K562 (cell line): ENCODE measurements around the gene SNCB. TPM values are rescaled to one million over a fixed set of nuclear protein-coding genes. Genes with fewer than 3 reads are reported as not detected.

Source experiments
- CAMTA2 ChIP-seq: fragments of 250-450 bp; sonication (Bioruptor Pico); conservative IDR thresholded peaks from 2 replicates; pipeline ENCODE4 v1.5.1; 2022
- CBX1 ChIP-seq: sonication (generic); IDR thresholded peaks from 2 replicates; pipeline ENCODE4 v1.6.1; 2016; ENCODE audit warnings: antibody characterized with exemption, low read depth, mild to moderate bottlenecking
- CEBPB ChIP-seq: fragments of 450-650 bp; IDR thresholded peaks from 2 replicates; pipeline ENCODE4 v1.6.1; 2016; ENCODE audit warnings: missing genetic modification characterization, missing compliant biosample characterization
- CHD4 ChIP-seq: fragments of 200-600 bp; sonication (generic); IDR thresholded peaks from 3 replicates; pipeline ENCODE4 v1.6.1; 2012; ENCODE audit warnings: low read depth, mild to moderate bottlenecking, mixed read lengths, low read length, inconsistent platforms; ENCODE audit not compliant: insufficient read depth, insufficient replicate concordance, poor library complexity, severe bottlenecking
- HEY1 ChIP-seq: fragments of 250-450 bp; sonication (Bioruptor Pico); IDR thresholded peaks from 2 replicates; pipeline ENCODE4 v1.5.0; 2020; ENCODE audit warnings: mild to moderate bottlenecking, moderate library complexity, borderline replicate concordance
- HNRNPLL ChIP-seq: fragments of 200-400 bp; formaldehyde crosslinking; IDR thresholded peaks from 2 replicates; pipeline ENCODE4 v1.6.1; 2017; ENCODE audit warnings: low read length, low read depth, mild to moderate bottlenecking; ENCODE audit not compliant: poor library complexity, severe bottlenecking
- IRF1 ChIP-seq: sonication (generic); formaldehyde crosslinking; IDR thresholded peaks from 2 replicates; pipeline ENCODE4 v1.8.0; 2022; ENCODE audit warnings: missing genetic modification reagents, mild to moderate bottlenecking, borderline replicate concordance
- KLF1 ChIP-seq: fragments of 450-650 bp; IDR thresholded peaks from 2 replicates; pipeline ENCODE4 v1.6.1; 2016; ENCODE audit warnings: missing genetic modification characterization, missing compliant biosample characterization
- MCM7 ChIP-seq, 2 experiments: fragments of 450-650 bp; IDR thresholded peaks; 2 replicates each; pipeline ENCODE4 v1.6.1; 2016 to 2018
- MEIS2 ChIP-seq: fragments of 450-650 bp; IDR thresholded peaks from 2 replicates; pipeline ENCODE4 v1.6.1; 2014; ENCODE audit warnings: mild to moderate bottlenecking; ENCODE audit not compliant: partially characterized antibody
- NR3C1 ChIP-seq: sonication (generic); formaldehyde crosslinking; IDR thresholded peaks from 2 replicates; pipeline ENCODE4 v1.8.1; 2022; ENCODE audit warnings: missing genetic modification reagents
- PHF21A ChIP-seq: fragments of 450-650 bp; IDR thresholded peaks from 2 replicates; pipeline ENCODE4 v1.6.1; 2017; ENCODE audit warnings: low read depth, borderline replicate concordance
- RFX1 ChIP-seq: fragments of 450-650 bp; IDR thresholded peaks from 2 replicates; pipeline ENCODE4 v1.6.1; 2016; ENCODE audit warnings: mild to moderate bottlenecking, moderate library complexity
- SMAD1 ChIP-seq: fragments of 150-350 bp; IDR thresholded peaks from 2 replicates; pipeline ENCODE4 v1.6.1; 2014; ENCODE audit warnings: low read length, low read depth; ENCODE audit not compliant: partially characterized antibody
- SP2 ChIP-seq: IDR thresholded peaks from 2 replicates; pipeline ENCODE4 v1.6.1; 2011; ENCODE audit warnings: mild to moderate bottlenecking, low read depth, low read length, moderate library complexity; ENCODE audit not compliant: poor library complexity, severe bottlenecking; ENCODE audit errors: extremely low read depth
- TCF7 ChIP-seq: sonication (generic); IDR thresholded peaks from 2 replicates; pipeline ENCODE4 v1.6.1; 2016; ENCODE audit warnings: antibody characterized with exemption, borderline replicate concordance
- TEAD4 ChIP-seq, 2 experiments: sonication (generic) in 1 of 2; formaldehyde crosslinking in 1 of 2; IDR thresholded peaks; 2 replicates each; pipeline versions ENCODE4 v1.6.1 to v1.8.0; 2012 to 2022; ENCODE audit warnings: borderline replicate concordance in 1 of 2, inconsistent platforms in 1 of 2, low read length in 1 of 2, mild to moderate bottlenecking in 1 of 2, missing genetic modification reagents in 1 of 2
- XRCC3 ChIP-seq: fragments of 450-650 bp; IDR thresholded peaks from 2 replicates; pipeline ENCODE4 v1.6.1; 2017; ENCODE audit warnings: mild to moderate bottlenecking, moderate library complexity
- ZFPM2 ChIP-seq: fragments of 250-450 bp; sonication (Bioruptor Pico); IDR thresholded peaks from 2 replicates; pipeline ENCODE4 v1.5.1; 2022; ENCODE audit warnings: mild to moderate bottlenecking
- ZNF384 ChIP-seq: IDR thresholded peaks from 2 replicates; pipeline ENCODE4 v1.6.1; 2012; ENCODE audit warnings: low read depth, low read length, improper control_type of control experiment
- ZNF507 ChIP-seq: conservative IDR thresholded peaks from 2 replicates; pipeline ENCODE4 v1.6.1; 2017; ENCODE audit warnings: missing genetic modification characterization, missing compliant biosample characterization
- ZNF511 ChIP-seq: sonication (generic); formaldehyde crosslinking; IDR thresholded peaks from 2 replicates; pipeline ENCODE4 v1.8.0; 2022; ENCODE audit warnings: mild to moderate bottlenecking, missing genetic modification reagents
- ZNF584 ChIP-seq: fragments of 200-800 bp; sonication (Bioruptor generic); IDR thresholded peaks from 2 replicates; pipeline ENCODE4 v1.6.1; 2016; ENCODE audit warnings: low read depth, mild to moderate bottlenecking, missing genetic modification characterization, missing compliant biosample characterization
- polyA plus RNA-seq, 8 experiments: library from polyadenylated mRNA; depleted of rRNA in 4 of 8; stranded (reverse) in 5 of 8; unstranded in 3 of 8; fragments of >200 nt; fragmentation: Nextera tagmentation in 2 of 8; fragmentation: Illumina TruSeq in 1 of 8; extraction: Ambion mirVana in 2 of 8; extraction: Trizol in 1 of 8; gene quantifications; 2 replicates each; pipeline versions ENCODE4 v1.2.1 to v1.2.3, GENCODE V29; 2011 to 2014; ENCODE audit warnings: inconsistent platforms in 1 of 8, missing spikeins in 1 of 8
- total RNA-seq, 7 experiments: library from RNA; depleted of rRNA in 6 of 7; stranded (reverse); fragments of >200 nt in 6 of 7; fragmentation: Illumina TruSeq in 2 of 7; extraction: Trizol in 2 of 7; gene quantifications; 2 replicates each; pipeline versions ENCODE4 v1.2.1 to v1.2.3, GENCODE V29; 2011 to 2021; ENCODE audit warnings: low replicate concordance in 1 of 7
- TF ChIP-seq, protein P1 (sequence below): fragments of 450-650 bp; formaldehyde crosslinking; IDR thresholded peaks from 2 replicates; pipeline ENCODE4 v1.4.0; 2022; ENCODE audit warnings: mild to moderate bottlenecking, moderate library complexity
- TF ChIP-seq, protein P2 (sequence below): sonication (generic); formaldehyde crosslinking; IDR thresholded peaks from 2 replicates; pipeline ENCODE4 v1.8.0; 2022; ENCODE audit warnings: mild to moderate bottlenecking, missing genetic modification reagents

SNCB gene
- total and polyA plus RNA-seq, 9 of the 15 experiments (the other 6 are each of a cell fraction or from before 2014, with no cell fraction given) = not detected

DNA sequence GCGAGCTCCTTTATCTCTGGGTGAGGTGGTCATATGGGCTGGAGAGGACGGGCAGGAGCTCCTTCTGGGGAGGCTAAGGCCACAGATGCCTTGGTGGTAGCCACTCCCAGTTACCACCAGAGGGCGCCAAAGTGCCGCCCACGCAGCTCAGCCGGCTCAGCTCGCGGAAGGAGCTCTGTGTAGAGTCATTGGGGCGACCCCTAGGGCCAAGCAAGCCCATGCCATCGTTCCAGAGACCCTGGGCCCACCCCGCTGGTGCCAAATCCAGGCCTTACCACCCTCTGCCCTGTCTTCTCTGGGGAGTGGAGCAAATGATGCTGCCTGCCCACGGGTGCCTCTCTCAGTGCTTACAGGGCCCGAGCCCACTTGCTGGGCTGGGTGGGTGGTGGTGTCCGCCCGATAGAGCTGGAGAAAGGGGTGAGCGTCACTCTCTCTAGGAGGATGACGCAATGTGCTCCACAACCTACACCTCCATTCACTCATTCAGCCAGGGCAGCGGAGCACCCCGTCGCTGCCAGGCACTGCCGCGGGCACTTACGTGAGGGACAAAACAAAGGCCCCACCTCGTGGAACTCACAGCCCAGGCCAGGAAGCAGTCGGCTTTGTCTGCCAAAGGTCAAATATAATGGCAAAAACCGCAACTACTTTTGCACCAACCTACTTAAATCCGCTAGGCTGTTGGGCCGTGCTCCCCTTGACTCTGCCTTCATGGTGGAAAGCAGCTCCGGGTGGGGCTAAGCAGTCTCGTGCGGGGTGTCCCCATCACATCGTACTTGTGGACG lies 30.7 kb upstream of the SNCB start (continued):
- 0 out of 2 replicates have a peak, but pooled peaks have one; percentile 21 for TF ChIP-seq ZNF511 (CRISPR knock-in tag)
- TF ChIP-seq HNRNPLL = no peak
- TF ChIP-seq, protein P1, sequence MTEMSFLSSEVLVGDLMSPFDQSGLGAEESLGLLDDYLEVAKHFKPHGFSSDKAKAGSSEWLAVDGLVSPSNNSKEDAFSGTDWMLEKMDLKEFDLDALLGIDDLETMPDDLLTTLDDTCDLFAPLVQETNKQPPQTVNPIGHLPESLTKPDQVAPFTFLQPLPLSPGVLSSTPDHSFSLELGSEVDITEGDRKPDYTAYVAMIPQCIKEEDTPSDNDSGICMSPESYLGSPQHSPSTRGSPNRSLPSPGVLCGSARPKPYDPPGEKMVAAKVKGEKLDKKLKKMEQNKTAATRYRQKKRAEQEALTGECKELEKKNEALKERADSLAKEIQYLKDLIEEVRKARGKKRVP = no peak
- TF ChIP-seq ZFPM2 (CRISPR knock-in tag) = no peak
- TF ChIP-seq CEBPB (tag) = peak; percentile 63
- TF ChIP-seq CHD4 = no peak
- no peak for TF ChIP-seq TCF7
- no peak for TF ChIP-seq CBX1
- TF ChIP-seq RFX1 = no peak
- no peak for TF ChIP-seq TEAD4 (IDR thresholded peaks at IDR 0.05; ENCODE audit: low read length)
- TF ChIP-seq TEAD4 (CRISPR knock-in tag; IDR thresholded peaks at IDR 0.05; ENCODE audit: borderline replicate concordance) = no peak
- TF ChIP-seq NR3C1 = 0 out of 2 replicates have a peak, but pooled peaks have one; percentile 4
- TF ChIP-seq ZNF507 (tag) = no peak
- TF ChIP-seq ZNF584 (CRISPR knock-in tag) = no peak
- TF ChIP-seq SMAD1 = no peak
- no peak for TF ChIP-seq HEY1
- no peak for TF ChIP-seq MEIS2
- no peak for TF ChIP-seq SP2
- TF ChIP-seq IRF1 (CRISPR knock-in tag) = no peak
- TF ChIP-seq, protein P2, sequence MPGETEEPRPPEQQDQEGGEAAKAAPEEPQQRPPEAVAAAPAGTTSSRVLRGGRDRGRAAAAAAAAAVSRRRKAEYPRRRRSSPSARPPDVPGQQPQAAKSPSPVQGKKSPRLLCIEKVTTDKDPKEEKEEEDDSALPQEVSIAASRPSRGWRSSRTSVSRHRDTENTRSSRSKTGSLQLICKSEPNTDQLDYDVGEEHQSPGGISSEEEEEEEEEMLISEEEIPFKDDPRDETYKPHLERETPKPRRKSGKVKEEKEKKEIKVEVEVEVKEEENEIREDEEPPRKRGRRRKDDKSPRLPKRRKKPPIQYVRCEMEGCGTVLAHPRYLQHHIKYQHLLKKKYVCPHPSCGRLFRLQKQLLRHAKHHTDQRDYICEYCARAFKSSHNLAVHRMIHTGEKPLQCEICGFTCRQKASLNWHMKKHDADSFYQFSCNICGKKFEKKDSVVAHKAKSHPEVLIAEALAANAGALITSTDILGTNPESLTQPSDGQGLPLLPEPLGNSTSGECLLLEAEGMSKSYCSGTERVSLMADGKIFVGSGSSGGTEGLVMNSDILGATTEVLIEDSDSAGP (CRISPR knock-in tag) = no peak
- TF ChIP-seq PHF21A = no peak
- no peak for TF ChIP-seq ZNF384
- no peak for TF ChIP-seq XRCC3
- TF ChIP-seq MCM7 (IDR thresholded peaks at IDR 0.05) = no peak
- no peak for TF ChIP-seq CAMTA2 (CRISPR knock-in tag)
- TF ChIP-seq KLF1 (tag) = no peak
